Lung (tissue), 12 donors: ENCODE results near the gene TMTC3. TPM values are rescaled to one million over a fixed set of nuclear protein-coding genes. Genes with fewer than 3 reads are reported as not detected.

Experiments used
- ATAC-seq: fragments of 200-7000 bp; cut with Tn5 transposase; one replicate; pipeline ENCODE4 v1.9.1; 2020; ENCODE audit warnings: moderate number of reproducible peaks; ENCODE audit not compliant: insufficient read depth, low FRiP score
- DNase-seq, 3 donors: peaks; one replicate each; pipeline ENCODE4 v3.0.0-alpha.2; 2013 to 2017
- H3K27ac ChIP-seq, 2 donors: one replicate each; pipeline ENCODE4 v1.5.1; 2013; ENCODE audit warnings: mild to moderate bottlenecking in 2 of 2, moderate library complexity in 2 of 2, control low read depth in 1 of 2, inconsistent platforms in 1 of 2, low read depth in 1 of 2, low read length in 1 of 2
- H3K27me3 ChIP-seq, 3 donors: one replicate each; pipeline ENCODE4 v1.5.1; 2013; ENCODE audit warnings: low read length in 2 of 3; ENCODE audit not compliant: control insufficient read depth in 3 of 3, insufficient read depth in 3 of 3
- H3K36me3 ChIP-seq, 4 donors: one replicate each; pipeline ENCODE4 v1.5.1; 2013; ENCODE audit warnings: low read length in 4 of 4, mild to moderate bottlenecking in 1 of 4, moderate library complexity in 1 of 4; ENCODE audit not compliant: control insufficient read depth in 4 of 4, insufficient read depth in 4 of 4
- H3K4me1 ChIP-seq, 5 donors: one replicate each; pipeline ENCODE4 v1.5.1; 2013; ENCODE audit warnings: low read length in 5 of 5, mild to moderate bottlenecking in 2 of 5, moderate library complexity in 1 of 5; ENCODE audit not compliant: control insufficient read depth in 5 of 5, insufficient read depth in 5 of 5
- H3K4me3 ChIP-seq: one replicate; pipeline ENCODE4 v1.5.1; 2013; ENCODE audit warnings: mild to moderate bottlenecking, control low read depth, moderate library complexity
- H3K9ac ChIP-seq, 2 donors: one replicate each; pipeline ENCODE4 v1.5.1; 2013; ENCODE audit warnings: low read length in 2 of 2, control low read depth in 1 of 2; ENCODE audit not compliant: insufficient read depth in 1 of 2
- H3K9me3 ChIP-seq, 4 donors: one replicate each; pipeline ENCODE4 v1.5.1; 2013; ENCODE audit warnings: low read length in 3 of 4, mild to moderate bottlenecking in 1 of 4, moderate library complexity in 1 of 4; ENCODE audit not compliant: control insufficient read depth in 4 of 4, insufficient read depth in 3 of 4
- CTCF ChIP-seq: IDR thresholded peaks from 2 replicates; pipeline ENCODE4 v1.5.1; 2012; ENCODE audit warnings: mild to moderate bottlenecking; ENCODE audit errors: control extremely low read depth, extremely low read depth
- whole genome bisulfite sequencing, 2 donors: extraction: QIAGEN DNeasy Blood & Tissue Kit; methylation state at CpG; one replicate each; pipeline ENCODE4 v1.1.7; 2013; 5-methylcytosine and 5-hydroxymethylcytosine counted together
- polyA plus RNA-seq, 2 donors: library from polyadenylated mRNA; stranded (reverse); fragments of 200-250 nt; gene quantifications; one replicate each; pipeline ENCODE4 v1.2.1, GENCODE V29; 2013
- total RNA-seq, 2 donors: library from RNA; depleted of rRNA in 1 of 2; stranded (reverse); fragments of >200 nt in 1 of 2; gene quantifications; one replicate each; pipeline ENCODE4 v1.2.1, GENCODE V29; 2014 to 2021
- donor health status: control.
- donor health status: control.
- donor health status: Bipolar disorder and iron deficiency.
- donor health status: healthy.
- donor health status: DM: yes; HTN: yes; CAD: no.

TMTC3 gene
- total and polyA plus RNA-seq, 4 donors: 3.4 to 36.2 (median 10.8) TPM

GRCh38 chr12:88141425-88141773 lies 708 bp upstream of the TMTC3 start:
- WGBS, 2 donors: 6 to 12% methylated on average over 13 of the region's 13 CpGs
- Histone ChIP-seq H3K36me3 (peaks cover 1 to 7% (median 3%) of the 10 kb centered on the region in 4 donors), H3K27ac (peak overlapping the region; percentile 38 to 76)

GRCh38 chr12:88142610-88142991 lies 494 bp downstream of the TMTC3 start:
- Histone ChIP-seq H3K36me3 (peaks cover 1 to 3% (median 2%) of the 10 kb centered on the region in 4 donors), H3K27ac (peak overlapping the region; percentile 29 to 86), H3K27me3 (no peaks in the 10 kb centered on the region), H3K9ac (peak overlapping the region; percentile 44 to 92), H3K4me1 (peaks cover 0 to 11% (median 3%) of the 10 kb centered on the region in 5 donors), H3K9me3 (no peaks in the 10 kb centered on the region), H3K4me3 (peak overlapping the region; percentile 86)
- no peak for ATAC-seq
- DNase-seq: peak in 1 of 3 donors; percentile 17
- TF ChIP-seq CTCF: no peak
- WGBS, 2 donors: 1% methylated on average over 18 of the region's 18 CpGs

More at GRCh38 chr12:88141425-88141773, 708 bp upstream of the TMTC3 start:
- H3K9me3 ChIP-seq: no peaks in the 10 kb centered on the region
- TF ChIP-seq CTCF: no peak
- H3K4me3 ChIP-seq: peak overlapping the region; percentile 62
- ATAC-seq (peak; percentile 1), DNase-seq (no peak)
- no peaks in the 10 kb centered on the region for H3K27me3 ChIP-seq
- H3K9ac ChIP-seq: peak overlapping the region; percentile 52 to 76
- peaks cover 0 to 11% (median 3%) of the 10 kb centered on the region in 5 donors for H3K4me1 ChIP-seq

GRCh38 chr12:88144037-88144436 lies 1.9 kb downstream of the TMTC3 start:
- TF ChIP-seq CTCF: no peak
- peaks cover 0 to 11% (median 3%) of the 10 kb centered on the region in 5 donors for H3K4me1 ChIP-seq
- 94 to 96% methylated on average over 5 of the region's 5 CpGs for WGBS, 2 donors
- no peak overlapping the region for H3K27ac ChIP-seq
- no peak overlapping the region for H3K9ac ChIP-seq
- H3K4me3 ChIP-seq: no peak overlapping the region
- H3K9me3 ChIP-seq: no peaks in the 10 kb centered on the region
- H3K27me3 ChIP-seq: no peaks in the 10 kb centered on the region
- peaks cover 0 to 2% (median under 1%) of the 10 kb centered on the region in 4 donors for H3K36me3 ChIP-seq
- DNase-seq (no peak), ATAC-seq (no peak)
